Colonic mucosa (tissue), 4 donors: Measurements from ENCODE around the gene HAGH. TPM values are rescaled to one million over a fixed set of nuclear protein-coding genes. Genes with fewer than 3 reads are reported as not detected.

Experiments used
- DNase-seq: peaks from one replicate; pipeline ENCODE4 v3.0.0-alpha.2; 2020
- H3K27ac ChIP-seq: fragments of 200-600 bp; one replicate; pipeline ENCODE4 v1.8.0; 2021
- H3K27me3 ChIP-seq: fragments of 200-600 bp; one replicate; pipeline ENCODE4 v1.8.0; 2021
- H3K36me3 ChIP-seq: fragments of 200-600 bp; one replicate; pipeline ENCODE4 v1.8.0; 2021
- H3K4me1 ChIP-seq: fragments of 200-600 bp; one replicate; pipeline ENCODE4 v1.8.0; 2021; ENCODE audit warnings: mild to moderate bottlenecking
- H3K4me3 ChIP-seq: fragments of 200-600 bp; one replicate; pipeline ENCODE4 v1.8.0; 2021
- H3K9ac ChIP-seq, 2 donors: one replicate each; pipeline ENCODE4 v1.7.0; 2013; ENCODE audit warnings: control low read depth in 2 of 2, low read depth in 2 of 2, low read length in 2 of 2
- H3K9me3 ChIP-seq: fragments of 200-600 bp; one replicate; pipeline ENCODE4 v1.8.0; 2021
- intact Hi-C: fragments of 100-400 bp; cut with DNase I; formaldehyde crosslinking; loops from one replicate; pipeline ENCODE4 v1.14.1; 2022
- total RNA-seq, 2 donors: library from RNA; stranded (reverse); fragmentation: NEBNext Ultra II Directional in 1 of 2; extraction: Animal tissue kit (Norgen Biotek cat#: 25700) in 1 of 2; gene quantifications; one replicate each; pipeline ENCODE4 v1.2.1, GENCODE V29; 2021
- TF ChIP-seq, protein P1 (sequence below): fragments of 200-600 bp; IDR thresholded peaks from one replicate; pipeline ENCODE4 v1.8.0; 2022; ENCODE audit warnings: antibody characterized with exemption, mild to moderate bottlenecking
- donor health status: healthy.
- donor health status: DM: no; HTN: no; CAD: no.
- donor health status: DM: no; HTN: no; CAD: no.

HAGH gene
- total RNA-seq, 2 donors from 2014 or later = 61.9 to 64.7 TPM

DNA sequence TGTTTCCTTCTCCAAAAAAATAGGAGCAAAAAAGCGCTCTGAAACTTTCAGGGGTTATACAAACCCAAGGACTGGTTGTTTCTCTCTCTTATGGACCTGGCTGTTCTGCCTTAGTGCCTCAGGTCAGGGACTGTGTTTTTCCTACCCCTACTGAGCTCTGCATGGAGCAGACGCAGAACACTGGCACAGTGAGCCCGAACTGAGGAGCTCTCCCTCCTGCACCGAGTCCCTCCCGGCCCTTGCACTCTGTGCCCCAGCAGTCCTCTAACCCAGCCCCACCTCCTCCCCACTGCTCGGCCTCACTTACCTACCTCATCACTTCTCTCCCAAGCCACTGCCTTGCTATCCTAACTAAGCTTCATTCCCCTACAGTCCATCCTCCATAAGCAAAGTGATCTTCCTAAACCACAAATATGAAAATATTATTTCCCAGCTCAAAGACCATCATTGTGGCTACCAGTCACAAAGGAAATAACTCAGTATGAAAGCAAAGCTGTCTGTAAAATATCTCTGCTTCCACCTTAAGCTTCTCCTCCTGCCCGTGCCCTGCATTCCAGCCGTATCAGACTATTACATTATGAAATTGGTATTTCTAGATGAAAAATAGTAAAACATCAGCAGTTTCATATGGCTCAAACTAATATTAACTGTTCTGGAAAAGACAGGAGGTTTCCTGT is 31.7 kb upstream of the HAGH start:
- no peaks in the 10 kb centered on the region for H3K27me3 ChIP-seq
- TF ChIP-seq, protein P1, sequence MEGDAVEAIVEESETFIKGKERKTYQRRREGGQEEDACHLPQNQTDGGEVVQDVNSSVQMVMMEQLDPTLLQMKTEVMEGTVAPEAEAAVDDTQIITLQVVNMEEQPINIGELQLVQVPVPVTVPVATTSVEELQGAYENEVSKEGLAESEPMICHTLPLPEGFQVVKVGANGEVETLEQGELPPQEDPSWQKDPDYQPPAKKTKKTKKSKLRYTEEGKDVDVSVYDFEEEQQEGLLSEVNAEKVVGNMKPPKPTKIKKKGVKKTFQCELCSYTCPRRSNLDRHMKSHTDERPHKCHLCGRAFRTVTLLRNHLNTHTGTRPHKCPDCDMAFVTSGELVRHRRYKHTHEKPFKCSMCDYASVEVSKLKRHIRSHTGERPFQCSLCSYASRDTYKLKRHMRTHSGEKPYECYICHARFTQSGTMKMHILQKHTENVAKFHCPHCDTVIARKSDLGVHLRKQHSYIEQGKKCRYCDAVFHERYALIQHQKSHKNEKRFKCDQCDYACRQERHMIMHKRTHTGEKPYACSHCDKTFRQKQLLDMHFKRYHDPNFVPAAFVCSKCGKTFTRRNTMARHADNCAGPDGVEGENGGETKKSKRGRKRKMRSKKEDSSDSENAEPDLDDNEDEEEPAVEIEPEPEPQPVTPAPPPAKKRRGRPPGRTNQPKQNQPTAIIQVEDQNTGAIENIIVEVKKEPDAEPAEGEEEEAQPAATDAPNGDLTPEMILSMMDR = no peak
- H3K27ac ChIP-seq = no peak overlapping the region
- no peaks in the 10 kb centered on the region for H3K9me3 ChIP-seq
- no peaks in the 10 kb centered on the region for H3K4me1 ChIP-seq
- H3K9ac ChIP-seq = no peak overlapping the region
- intact Hi-C loops = no loop called here
- H3K4me3 ChIP-seq = no peak overlapping the region
- DNase-seq = no peak
- no peaks in the 10 kb centered on the region for H3K36me3 ChIP-seq

DNA sequence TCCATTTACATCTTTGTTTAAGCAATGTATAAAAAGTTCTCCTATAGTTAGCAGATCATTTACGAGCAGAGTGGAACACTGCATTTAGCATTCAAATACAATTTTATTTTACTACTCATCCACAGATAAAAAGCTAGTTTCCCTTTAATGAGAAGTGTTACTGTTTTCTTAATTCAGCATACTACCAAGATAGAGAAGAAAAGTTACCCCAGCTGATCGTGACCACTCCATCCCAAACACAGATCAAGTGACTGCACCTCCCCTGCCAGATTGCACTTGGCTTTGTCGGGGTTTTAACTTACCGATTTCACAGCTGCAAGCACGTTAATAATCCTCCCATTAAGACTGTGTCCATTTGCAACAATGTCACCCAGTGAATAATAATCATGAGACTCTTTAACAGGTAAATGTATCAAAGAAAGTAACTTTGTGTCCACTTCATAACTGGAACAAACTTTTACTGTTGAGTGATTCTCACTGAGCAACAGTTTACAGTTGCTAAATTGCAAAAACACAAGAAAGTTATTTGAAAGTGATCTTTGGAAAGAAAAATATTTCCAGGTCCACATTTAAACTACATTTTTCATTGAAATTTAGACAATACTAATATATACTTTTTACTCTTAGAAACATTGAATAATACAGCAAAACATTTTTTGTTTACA is 30.9 kb upstream of the HAGH start:
- no peak overlapping the region for H3K27ac ChIP-seq
- H3K27me3 ChIP-seq = no peaks in the 10 kb centered on the region
- H3K9ac ChIP-seq = no peak overlapping the region
- H3K4me1 ChIP-seq = no peaks in the 10 kb centered on the region
- no peaks in the 10 kb centered on the region for H3K9me3 ChIP-seq
- H3K36me3 ChIP-seq = no peaks in the 10 kb centered on the region
- TF ChIP-seq, protein P1 = no peak
- intact Hi-C loops = no loop called here
- no peak overlapping the region for H3K4me3 ChIP-seq
- no peak for DNase-seq

DNA sequence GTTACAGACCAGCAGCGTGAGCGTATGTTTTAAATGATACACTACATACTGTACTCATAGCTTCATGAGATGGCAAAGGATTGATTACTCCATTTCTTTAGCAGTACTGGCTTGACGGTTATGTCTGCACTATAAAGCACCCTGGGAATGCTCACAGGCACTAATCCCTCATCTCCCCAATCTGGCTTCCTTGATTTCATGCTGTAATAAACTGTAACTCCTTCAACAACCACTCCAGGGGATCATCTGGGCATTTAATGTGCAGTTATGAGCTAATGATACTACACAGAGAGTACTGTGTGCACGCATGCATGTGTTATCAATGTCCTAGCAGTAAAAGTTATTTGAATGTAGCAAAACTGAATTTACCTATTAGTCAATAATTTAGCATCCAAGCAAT is 25.2 kb upstream of the HAGH start:
- intact Hi-C loops = no loop called here
- Histone ChIP-seq H3K9me3 (no peaks in the 10 kb centered on the region), H3K27me3 (no peaks in the 10 kb centered on the region), H3K4me3 (no peak overlapping the region), H3K4me1 (no peaks in the 10 kb centered on the region), H3K27ac (no peak overlapping the region), H3K36me3 (no peaks in the 10 kb centered on the region), H3K9ac (no peak overlapping the region)
- no peak for DNase-seq
- TF ChIP-seq, protein P1 = no peak

DNA sequence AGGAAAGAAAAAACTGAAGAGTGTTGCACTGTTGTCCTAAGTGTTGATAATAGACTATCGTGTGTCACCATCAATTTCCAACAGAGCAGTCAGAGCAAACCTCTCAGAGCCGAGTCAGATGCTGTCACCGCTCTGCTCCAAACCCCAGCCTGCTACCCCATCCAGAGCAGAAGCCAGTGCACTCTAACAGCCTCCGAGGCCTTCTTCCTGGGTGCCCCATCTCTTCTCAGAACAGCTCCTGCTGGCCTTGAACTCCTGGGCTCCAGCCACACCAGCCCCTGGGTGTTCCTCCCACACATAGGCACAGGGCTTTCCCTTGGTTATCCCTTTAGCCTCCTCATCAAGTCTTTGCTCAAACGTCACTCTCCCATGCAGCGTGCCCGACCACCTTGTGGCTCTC is 24.4 kb upstream of the HAGH start:
- Histone ChIP-seq H3K4me3 (no peak overlapping the region), H3K9me3 (no peaks in the 10 kb centered on the region), H3K27ac (no peak overlapping the region), H3K36me3 (no peaks in the 10 kb centered on the region), H3K4me1 (no peaks in the 10 kb centered on the region), H3K27me3 (no peaks in the 10 kb centered on the region), H3K9ac (no peak overlapping the region)
- TF ChIP-seq, protein P1 = no peak
- no peak for DNase-seq
- intact Hi-C loops = no loop called here

DNA sequence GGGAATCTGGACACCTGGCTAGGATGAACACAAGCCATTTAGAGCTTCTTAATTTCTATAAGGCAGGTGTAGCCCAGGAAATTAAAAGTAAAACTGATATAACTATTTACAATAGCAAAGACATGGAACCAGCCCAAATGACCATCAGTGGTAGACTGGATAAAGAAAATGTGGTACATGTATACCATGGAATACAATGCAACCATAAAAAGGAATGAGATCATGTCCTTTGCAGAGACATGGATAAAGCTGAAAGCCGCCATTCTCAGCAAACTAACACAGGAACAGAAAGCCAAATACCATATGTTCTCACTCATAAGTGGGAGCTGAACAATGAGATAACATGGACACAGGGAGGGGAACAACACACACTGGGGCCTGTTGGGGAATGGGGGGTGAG is 19.8 kb upstream of the HAGH start:
- H3K4me1 ChIP-seq = no peaks in the 10 kb centered on the region
- H3K36me3 ChIP-seq = no peaks in the 10 kb centered on the region
- intact Hi-C loops = no loop called here
- no peak for DNase-seq
- H3K4me3 ChIP-seq = no peak overlapping the region
- H3K9ac ChIP-seq = no peak overlapping the region
- no peak overlapping the region for H3K27ac ChIP-seq
- H3K27me3 ChIP-seq = no peaks in the 10 kb centered on the region
- no peaks in the 10 kb centered on the region for H3K9me3 ChIP-seq
- TF ChIP-seq, protein P1 = no peak
